HG03439 (cell line): Measurements from ENCODE around the gene SLC25A17.
"Not testable (repeated sequence)": the region's sequence is repeated elsewhere in the genome, so short reads cannot be mapped to it uniquely, and the experiment has no call there.

Experiments
- ATAC-seq: cut with Tn5 transposase; IDR thresholded peaks from one replicate; pipeline ENCODE4 v1.9.1; 2021; ENCODE audit warnings: mild to moderate bottlenecking, moderate library complexity; ENCODE audit not compliant: unreplicated experiment

The SLC25A17 gene

GRCh38 chr22:40819599-40820140 lies 524 bp upstream of the SLC25A17 start:
- ATAC-seq = no peak

GRCh38 chr22:40818192-40818746 lies 877 bp downstream of the SLC25A17 start:
- ATAC-seq = peak; percentile 12

GRCh38 chr22:40817737-40818136 lies 1.4 kb downstream of the SLC25A17 start:
- no peak for ATAC-seq

DNA sequence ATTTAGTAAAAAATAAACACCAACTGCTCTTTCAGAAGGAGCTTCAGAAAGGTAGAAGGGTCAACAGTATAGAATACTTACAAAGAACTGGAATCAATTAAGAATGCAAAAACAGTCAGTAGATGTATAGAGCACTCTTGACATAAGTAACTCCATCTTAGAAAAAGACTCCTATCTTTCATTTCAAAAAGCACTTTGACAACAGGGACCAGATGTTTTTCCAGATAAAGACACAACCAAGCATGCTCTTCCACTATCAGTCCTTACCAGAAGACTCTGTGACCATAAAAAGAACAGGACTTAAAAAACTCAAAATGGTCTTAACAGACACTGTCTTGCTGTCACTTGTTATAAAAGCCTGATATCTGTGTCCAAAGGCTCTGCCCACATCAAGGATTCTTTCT lies 5.2 kb downstream of the SLC25A17 start:
- ATAC-seq = no peak

DNA sequence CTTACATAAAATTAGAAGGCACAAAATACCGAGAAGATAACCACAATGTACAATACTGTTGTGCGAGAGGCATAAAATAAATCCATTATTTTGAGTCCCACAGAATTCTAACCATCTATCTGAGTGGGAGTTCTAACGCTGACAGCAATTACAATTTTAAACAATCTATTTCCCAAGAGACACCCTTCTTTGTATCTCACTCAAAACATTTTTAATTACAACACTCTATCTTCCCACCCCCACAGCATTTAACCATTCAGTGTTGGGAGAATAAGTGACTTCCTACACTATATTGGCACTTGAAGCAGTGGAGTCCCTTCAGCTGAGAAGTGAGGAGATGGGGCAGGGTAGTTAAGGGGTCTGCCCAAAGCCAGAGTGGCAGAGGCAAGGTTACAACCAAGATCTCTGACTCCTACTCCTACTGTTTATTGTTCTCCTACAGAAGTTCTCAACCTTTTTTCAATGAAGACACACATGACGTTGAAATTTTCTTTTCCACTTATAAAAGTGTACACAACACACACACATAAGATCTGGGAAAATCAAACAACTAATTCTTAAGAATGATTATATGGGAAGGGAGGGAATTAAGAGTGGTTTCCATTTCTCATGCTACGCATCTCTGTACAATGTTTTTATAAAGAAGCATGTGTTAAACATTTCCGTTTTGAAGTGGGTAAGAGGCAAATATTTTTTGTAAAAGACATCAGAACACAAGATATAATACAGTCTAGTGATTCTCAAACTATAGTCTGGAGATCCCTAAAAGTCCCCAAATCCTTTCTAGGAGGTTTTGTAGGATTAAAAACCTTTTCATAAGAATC lies 10.9 kb downstream of the SLC25A17 start:
- ATAC-seq = no peak

DNA sequence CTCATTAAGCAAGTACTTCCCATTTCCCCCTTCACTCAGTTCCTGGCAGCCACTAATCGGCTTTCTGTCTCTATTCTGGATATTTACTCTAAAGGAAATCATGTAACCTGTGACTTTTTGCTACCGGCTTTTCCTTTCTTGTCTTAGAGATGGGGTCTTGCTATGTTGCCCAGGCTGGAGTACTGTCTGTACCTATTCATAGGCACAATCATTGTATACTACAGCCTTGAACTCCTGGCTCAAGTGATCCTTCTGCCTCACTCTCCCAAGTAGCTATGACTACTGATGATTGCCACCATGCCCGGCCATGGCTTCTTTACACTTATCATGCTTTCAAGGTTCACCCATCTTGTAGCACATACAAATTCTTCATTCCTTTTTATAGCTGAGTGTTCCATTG lies 12.4 kb downstream of the SLC25A17 start:
- no peak for ATAC-seq

- ATAC-seq = no peak
Measured at GRCh38 chr22:40805699-40806203, 13.4 kb downstream of the SLC25A17 start.

DNA sequence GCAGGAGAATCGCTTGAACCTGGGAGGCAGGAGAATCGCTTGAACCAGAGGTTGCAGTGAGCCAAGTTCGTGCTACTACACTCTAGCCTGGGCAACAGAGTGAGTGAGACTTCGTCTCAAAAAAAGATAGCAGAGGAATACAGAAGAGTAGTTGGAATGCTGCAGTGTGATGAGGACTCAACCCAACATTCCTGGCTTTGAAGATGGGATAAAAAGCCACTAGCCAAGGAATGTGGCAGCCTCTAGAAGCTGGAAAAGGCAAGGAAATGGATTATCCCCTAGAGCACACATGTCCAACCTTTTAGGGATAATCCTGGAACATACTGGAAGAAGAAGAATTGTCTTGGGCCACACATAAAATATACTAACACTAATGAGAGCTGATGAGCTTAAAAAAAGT lies 13.9 kb downstream of the SLC25A17 start:
- no peak for ATAC-seq

DNA sequence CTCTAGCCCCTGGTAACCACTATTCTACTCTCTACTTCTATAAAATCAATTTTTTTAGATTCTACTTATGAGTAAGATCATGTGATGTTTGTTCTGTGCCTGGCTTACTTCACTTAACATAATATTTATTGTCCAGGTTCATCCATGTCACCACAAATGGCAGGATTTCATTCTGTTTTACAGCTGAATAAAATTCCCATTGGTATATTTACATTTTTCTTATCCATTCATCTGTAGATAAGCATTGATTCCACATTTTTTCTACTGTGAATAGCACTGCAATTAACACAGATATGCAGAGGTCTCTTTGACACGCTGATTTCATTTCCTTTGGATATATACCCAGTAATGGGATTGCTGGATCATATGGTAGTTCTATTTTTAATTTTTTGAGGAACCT lies 15.8 kb downstream of the SLC25A17 start:
- no peak for ATAC-seq

DNA sequence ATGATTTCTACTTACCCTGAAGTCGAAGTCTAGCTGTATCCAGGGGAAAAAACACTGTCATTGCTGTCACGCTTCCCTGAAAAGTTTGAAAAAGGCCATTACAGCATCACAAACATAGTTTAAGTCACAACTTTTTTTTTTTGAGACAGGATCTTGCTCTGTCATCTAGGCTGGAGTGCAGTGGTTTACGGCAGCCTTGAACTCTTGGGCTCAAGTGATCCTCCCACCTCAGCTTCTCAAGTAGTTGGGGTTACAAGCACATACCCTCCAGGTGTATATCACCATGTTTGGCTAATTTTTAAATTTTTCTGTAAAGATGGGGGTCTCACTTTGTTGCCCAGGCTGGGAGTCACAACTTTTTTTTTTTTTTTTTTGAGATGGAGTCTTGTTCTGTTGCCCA lies 20.1 kb downstream of the SLC25A17 start:
- ATAC-seq = no peak

DNA sequence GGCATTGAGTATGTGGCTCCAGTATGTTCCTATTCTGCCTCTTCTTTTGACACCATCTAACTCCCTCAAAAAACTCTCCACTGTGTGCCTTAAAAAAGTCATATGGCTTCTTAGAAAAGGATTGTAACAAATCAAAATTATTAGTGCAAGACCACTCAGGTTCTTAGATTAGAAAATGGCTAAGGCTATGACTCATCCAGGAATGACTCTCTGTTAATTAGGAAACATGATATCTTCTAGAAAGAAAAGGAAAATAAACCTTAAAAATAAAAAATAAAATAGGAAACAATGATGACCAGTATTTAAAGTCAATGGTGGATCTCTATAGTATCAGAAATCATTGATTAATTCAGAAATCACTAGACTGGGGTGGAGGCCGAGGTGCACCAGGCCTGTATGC lies 21.7 kb downstream of the SLC25A17 start:
- no peak for ATAC-seq

DNA sequence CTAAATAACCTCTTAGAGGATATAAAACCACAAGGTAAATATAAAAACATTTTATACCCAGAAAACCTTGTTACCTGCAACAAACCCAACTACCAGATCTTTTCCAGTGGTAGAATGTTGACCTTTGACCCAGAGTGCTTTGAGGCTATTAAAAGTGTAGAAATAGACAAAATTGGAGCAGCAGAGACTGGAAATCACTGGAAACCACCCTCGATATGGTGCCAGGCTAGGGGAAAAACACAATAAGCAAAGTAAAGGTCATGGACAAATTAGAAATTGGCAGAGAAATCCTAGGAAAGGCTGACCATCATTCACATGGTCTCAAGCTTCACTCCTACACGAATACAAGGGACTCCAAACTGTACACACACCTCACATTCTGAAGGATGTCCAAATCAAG lies 26.7 kb downstream of the SLC25A17 start:
- no peak for ATAC-seq

GRCh38 chr22:40791241-40791640 lies 27.9 kb downstream of the SLC25A17 start:
- no peak for ATAC-seq

DNA sequence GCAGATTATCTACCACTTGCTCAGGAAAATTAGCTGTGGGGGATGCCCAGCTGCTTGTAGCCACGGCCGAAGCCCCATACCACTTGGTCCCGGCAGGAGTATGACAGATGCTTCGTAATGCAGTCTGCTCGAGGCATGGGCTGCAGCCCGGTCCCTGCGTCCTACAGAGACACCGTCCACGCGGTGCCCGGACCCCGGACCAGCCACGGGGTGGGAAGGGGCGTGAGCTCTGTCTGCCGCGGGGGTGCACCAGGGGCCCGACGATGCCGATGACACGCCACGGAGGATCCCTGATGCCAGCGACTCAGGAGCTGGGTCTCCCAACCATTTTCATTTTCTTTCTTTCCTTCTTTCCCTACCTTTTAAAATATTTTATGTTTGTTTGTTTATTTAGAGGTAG lies 30.0 kb downstream of the SLC25A17 start:
- ATAC-seq = no peak

- ATAC-seq = no peak
Measured at GRCh38 chr22:40782521-40782920, 36.6 kb downstream of the SLC25A17 start.

GRCh38 chr22:40781749-40782148 lies 37.4 kb downstream of the SLC25A17 start:
- ATAC-seq = not testable (repeated sequence)

DNA sequence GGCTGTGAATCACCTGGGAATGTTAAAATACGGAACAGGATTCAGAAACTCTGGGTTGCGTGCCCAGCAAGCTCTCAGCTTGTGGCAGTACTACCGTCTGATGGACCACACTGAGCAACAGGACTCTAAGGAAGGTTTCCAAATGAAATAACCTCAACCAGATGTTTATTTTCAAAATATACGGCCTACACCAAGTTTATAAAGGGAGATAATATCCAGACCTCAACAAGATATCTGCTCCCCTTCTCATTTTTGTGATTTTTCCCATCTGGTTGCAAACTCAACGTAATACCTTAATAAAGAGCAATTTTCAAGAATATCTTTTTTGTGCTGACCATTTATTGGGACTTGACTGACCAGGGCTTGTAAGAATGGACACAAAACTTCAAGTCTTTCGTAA lies 49.4 kb downstream of the SLC25A17 start:
- no peak for ATAC-seq

GRCh38 chr22:40768206-40768605 lies 50.9 kb downstream of the SLC25A17 start:
- ATAC-seq = no peak

DNA sequence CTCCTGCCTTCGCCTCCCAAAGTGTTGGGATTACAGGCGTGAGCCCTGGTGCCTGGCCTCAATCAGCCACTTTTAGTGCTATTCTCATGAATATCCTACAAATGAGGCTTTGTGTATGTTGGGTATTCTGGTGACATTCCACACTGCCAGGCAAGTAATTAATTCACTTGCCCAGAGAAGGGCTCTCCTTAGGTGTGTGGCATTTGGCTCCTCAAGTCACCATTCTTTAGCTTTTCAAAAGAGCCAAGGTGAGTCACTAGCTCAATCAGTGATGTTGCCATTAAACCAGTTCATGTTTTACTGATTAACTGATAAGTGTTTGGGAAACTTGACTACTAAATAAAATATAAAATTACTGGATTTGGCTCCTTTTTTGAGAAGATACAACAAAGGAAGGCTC lies 52.2 kb downstream of the SLC25A17 start:
- no peak for ATAC-seq

DNA sequence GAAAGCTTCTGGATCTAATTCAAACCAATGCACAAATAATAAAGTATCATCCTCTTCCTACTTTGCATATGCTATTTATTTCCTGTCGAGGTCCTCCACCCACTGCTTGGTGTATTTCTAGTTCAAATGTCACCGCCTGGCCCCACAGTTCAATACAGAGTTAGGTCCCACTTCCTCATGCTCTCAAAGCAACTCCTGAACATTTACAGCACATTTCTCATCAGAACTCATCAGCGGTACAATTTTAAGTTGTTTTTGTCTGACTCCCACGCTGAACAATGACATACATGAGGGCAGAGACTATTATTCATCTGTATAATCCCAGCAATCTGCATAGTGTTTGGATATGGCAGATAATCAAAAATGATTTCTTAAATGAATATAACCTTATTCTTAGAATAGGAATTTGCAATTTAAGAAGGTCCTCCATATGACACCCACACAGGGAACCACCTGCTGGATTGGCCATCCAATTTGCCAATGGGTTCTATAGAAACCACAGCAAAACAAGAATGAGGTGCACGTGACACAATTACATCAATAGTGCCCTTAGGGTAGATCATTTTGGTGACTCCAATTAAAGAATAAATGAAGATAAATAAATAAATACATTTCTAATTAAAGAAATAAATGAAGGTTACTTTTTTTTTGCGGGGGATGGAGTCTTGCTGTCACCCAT lies 54.2 kb downstream of the SLC25A17 start:
- no peak for ATAC-seq

- ATAC-seq = no peak
Measured at GRCh38 chr22:40759294-40759840, 59.8 kb downstream of the SLC25A17 start.
